ENCODE data around the gene ADRA2A. TPM values are rescaled to one million over a fixed set of nuclear protein-coding genes. Genes with fewer than 3 reads are reported as not detected.

Gene ADRA2A
- total RNA-seq, 1 donor from 2014 or later, result 3.8 TPM

DNA sequence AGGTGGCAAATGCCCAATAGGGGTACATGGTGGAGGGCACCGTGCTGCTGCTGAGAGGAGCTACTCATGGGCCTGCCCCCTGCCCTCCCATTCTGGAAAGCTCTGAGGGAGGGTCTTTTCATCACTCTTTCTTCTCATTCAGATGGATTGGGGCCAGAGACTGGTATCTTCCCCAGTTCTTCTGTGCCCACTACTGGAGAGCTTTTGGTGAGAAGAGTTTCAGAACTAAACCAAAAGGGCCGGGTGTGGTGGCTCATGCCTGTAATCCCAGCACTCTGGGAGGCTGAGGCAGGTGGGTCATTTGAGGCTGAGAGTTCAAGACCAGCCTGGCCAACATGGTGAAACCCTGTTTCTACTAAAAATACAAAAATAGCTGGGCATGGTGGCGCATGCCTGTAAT lies 12.5 kb downstream of the ADRA2A start:
- intact Hi-C loops (cut with DNase I), result no loop called here
- DNase-seq (no peak), ATAC-seq (no peak)
- Histone ChIP-seq H3K9me3 (no peaks in the 10 kb centered on the region), H3K27me3 (ENCODE audit: low read depth) (no peaks in the 10 kb centered on the region), H3K27ac (no peak overlapping the region), H3K4me1 (no peaks in the 10 kb centered on the region), H3K36me3 (no peaks in the 10 kb centered on the region), H3K4me3 (no peak overlapping the region)
- TF ChIP-seq CTCF (IDR thresholded peaks at IDR 0.05), result no peak

- H3K36me3 ChIP-seq, result no peaks in the 10 kb centered on the region
- H3K27me3 ChIP-seq (ENCODE audit: low read depth), result no peaks in the 10 kb centered on the region
- no peak for TF ChIP-seq CTCF (IDR thresholded peaks at IDR 0.05)
- H3K4me1 ChIP-seq, result no peaks in the 10 kb centered on the region
- no peak overlapping the region for H3K27ac ChIP-seq
- no peaks in the 10 kb centered on the region for H3K9me3 ChIP-seq
- intact Hi-C loops (cut with DNase I), result no loop called here
- DNase-seq (no peak), ATAC-seq (no peak)
- no peak overlapping the region for H3K4me3 ChIP-seq
These were observed 15.0 kb downstream of the ADRA2A start for GRCh38 chr10:111091833-111092232.

DNA sequence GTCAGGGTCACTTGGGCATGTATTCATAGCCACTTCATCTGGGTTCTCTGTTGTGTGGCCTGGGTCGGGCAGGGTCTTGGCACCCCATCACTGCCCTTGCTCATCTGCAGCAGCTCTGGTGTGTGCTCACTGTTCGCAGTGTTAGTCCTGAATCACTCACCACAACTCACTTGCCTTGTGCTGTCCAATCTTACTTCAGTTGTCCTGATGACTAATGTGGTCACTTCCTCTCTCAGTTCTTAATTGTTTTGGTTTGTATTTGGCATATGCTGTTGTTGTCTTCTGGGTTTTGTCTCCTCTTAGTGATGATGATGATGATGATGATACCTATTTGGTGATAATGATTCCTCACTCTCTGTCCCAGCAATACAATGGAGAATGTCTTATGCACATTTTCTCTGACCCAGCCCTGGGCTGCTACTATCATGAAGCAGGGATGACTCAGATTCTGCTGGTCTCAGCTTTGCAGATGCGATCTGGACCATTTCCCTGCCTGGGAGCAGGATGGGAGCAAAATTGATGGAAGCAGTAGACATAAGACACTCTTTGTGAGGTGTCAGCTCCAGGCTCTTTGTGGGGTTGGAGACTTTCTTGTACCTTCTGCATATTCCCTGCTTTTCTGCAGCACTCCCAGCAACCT lies 17.0 kb downstream of the ADRA2A start:
- no peaks in the 10 kb centered on the region for H3K4me1 ChIP-seq
- no peaks in the 10 kb centered on the region for H3K9me3 ChIP-seq
- no peaks in the 10 kb centered on the region for H3K27me3 ChIP-seq (ENCODE audit: low read depth)
- ATAC-seq, result no peak
- intact Hi-C loops (cut with DNase I), result no loop called here
- no peak overlapping the region for H3K4me3 ChIP-seq
- H3K27ac ChIP-seq, result no peak overlapping the region
- DNase-seq, result no peak
- no peaks in the 10 kb centered on the region for H3K36me3 ChIP-seq
- no peak for TF ChIP-seq CTCF (IDR thresholded peaks at IDR 0.05)

DNA sequence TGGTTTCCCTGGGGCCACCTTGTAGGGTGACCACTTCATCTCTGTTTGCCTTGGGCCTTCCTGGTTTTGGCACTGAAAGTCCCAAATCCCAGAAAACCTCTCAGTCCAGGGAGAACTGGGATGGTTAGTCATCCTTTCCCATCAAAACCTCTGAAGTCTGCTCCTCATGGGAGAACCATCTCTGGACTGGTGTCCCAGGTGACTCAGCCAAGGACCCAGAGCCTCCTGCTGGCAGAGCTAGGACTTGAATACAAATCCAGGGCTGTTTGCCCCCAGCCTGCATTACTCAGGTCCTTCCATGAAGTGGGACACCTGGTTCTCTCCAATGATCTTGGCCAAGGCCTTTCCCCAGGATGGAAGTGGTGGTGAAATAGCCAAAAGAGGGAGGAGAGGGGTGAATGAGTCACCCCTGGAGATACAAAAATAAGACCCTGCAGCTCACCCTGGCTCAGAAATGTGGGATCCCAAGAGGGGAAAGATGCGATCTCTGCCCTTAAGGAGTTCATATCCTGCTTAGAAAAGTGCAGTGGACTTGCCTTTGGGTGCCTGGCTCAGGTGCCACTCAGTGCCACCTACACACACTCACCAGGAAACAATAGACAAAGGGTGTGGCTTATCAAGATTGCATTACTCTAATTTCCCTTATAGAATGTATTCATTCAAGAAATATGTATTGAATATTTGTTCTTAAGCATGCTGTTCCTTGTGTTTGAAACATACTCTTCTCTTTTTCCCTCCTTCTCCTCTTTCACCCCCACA lies 22.0 kb downstream of the ADRA2A start:
- no peaks in the 10 kb centered on the region for H3K4me1 ChIP-seq
- H3K27me3 ChIP-seq (ENCODE audit: low read depth), result no peaks in the 10 kb centered on the region
- no peak overlapping the region for H3K27ac ChIP-seq
- TF ChIP-seq CTCF (IDR thresholded peaks at IDR 0.05), result no peak
- no peak for DNase-seq
- ATAC-seq, result no peak
- H3K9me3 ChIP-seq, result no peaks in the 10 kb centered on the region
- H3K36me3 ChIP-seq, result no peaks in the 10 kb centered on the region
- no peak overlapping the region for H3K4me3 ChIP-seq
- intact Hi-C loops (cut with DNase I), result no loop called here

- no peak for TF ChIP-seq CTCF (IDR thresholded peaks at IDR 0.05)
- H3K9me3 ChIP-seq, result no peaks in the 10 kb centered on the region
- no peak overlapping the region for H3K27ac ChIP-seq
- intact Hi-C loops (cut with DNase I), result no loop called here
- no peak for DNase-seq
- no peak overlapping the region for H3K4me3 ChIP-seq
- H3K4me1 ChIP-seq, result no peaks in the 10 kb centered on the region
- no peaks in the 10 kb centered on the region for H3K27me3 ChIP-seq (ENCODE audit: low read depth)
- ATAC-seq, result no peak
- H3K36me3 ChIP-seq, result no peaks in the 10 kb centered on the region
These were observed 23.4 kb downstream of the ADRA2A start for GRCh38 chr10:111100198-111100597.

Measured in lower lobe of right lung (tissue), 2 donors.